ENCODE results near the gene ANKRD52.
A peak's percentile ranks its signal among the peaks of the same experiment; 100 is the strongest.

ANKRD52 gene

DNA sequence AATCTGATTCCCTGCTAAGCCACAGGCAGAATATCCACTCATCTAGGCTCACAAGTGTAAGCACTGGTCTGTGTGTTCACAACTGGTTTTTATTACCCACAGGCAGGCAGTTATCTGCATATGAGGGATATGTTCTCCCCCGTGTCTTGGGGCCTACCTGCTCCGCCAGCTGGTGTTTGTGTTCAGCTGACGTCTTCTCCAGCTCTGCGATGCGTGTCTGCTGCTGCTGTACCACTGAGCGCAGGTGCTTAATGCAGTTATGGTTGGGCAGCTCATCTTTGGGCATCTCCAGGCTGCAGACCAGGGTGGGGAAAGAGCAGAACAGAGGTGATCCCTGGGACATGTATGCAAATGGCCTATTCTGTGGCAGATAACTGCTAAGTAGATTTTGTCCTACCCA lies 50.2 kb downstream of the ANKRD52 start:
- DNase-seq (ENCODE audit: low read depth in 2 of 2) = no peak

DNA sequence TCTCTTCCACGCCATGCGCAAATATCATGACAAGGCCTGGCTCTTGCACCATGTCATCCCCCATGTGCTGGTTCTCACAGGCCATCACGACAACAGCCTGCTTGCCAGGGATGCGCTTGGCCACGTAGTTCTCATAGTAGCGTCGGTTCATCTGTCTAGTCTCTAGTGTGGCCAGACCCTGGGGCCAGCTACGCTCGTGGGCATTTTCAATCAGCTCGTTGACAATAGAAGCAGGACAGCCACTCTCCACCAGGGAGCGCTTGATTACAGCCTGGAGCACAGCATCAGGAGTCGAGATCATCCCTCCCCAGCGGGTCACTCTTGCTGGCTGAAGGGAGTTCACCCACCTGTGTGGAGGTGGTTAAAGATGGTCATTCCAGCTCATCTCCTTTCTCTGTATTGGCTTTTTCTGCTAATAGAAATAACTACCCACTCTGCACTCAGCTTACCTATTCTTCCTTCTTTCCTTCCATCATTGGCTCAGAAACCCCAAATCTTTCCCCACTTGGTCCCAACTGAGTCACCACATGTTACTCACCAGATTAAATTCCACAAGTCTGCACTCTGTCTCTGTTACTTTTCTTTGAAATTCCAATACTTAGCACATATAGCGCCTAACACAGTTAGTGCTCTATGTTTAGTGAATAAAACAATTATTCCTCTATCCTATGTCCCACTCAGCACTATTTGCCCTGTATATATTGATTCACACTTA lies 51.6 kb downstream of the ANKRD52 start:
- peak in 1 of 2 experiments; percentile 12 for DNase-seq (ENCODE audit: low read depth in 2 of 2)

DNA sequence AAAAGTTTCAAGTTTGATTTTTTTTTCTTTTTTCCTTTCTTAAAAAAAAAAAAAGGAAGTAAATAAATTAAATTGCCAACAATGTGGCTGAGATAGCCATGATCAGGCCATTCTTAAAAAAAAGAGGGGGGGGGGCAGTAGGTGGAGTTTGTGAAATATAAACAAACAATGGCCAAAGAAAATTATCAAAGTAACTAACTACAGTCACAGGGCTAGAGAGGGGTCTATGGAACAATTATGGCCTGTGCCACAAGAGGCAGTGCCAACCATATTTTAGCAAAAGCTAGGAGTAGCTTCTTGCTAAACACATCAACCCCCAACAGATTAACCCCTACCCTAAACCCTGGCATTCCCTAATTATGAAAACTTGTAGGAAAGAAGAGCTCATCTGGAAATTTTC lies 52.7 kb downstream of the ANKRD52 start:
- DNase-seq (ENCODE audit: low read depth in 2 of 2) = no peak

DNA sequence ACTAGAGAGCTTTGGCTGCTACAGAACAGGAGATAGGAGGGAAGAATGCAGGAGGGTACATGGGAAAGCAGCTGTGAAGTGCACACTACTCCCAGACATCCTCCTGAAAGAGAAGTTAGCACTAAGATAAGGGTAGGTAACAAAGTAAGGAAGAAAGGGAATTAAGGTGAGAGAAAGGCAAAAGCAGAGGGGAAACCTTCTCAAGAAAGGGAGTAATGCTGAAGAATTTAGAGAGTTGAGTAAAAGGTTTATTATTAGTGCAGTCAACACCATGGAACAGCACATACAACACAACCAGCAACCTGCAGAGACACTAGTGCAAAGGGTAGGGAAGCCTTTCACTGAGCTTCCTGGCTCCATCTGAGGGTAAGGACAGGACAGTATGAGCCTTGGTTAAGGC lies 53.9 kb downstream of the ANKRD52 start:
- DNase-seq (ENCODE audit: low read depth in 2 of 2) = no peak

DNA sequence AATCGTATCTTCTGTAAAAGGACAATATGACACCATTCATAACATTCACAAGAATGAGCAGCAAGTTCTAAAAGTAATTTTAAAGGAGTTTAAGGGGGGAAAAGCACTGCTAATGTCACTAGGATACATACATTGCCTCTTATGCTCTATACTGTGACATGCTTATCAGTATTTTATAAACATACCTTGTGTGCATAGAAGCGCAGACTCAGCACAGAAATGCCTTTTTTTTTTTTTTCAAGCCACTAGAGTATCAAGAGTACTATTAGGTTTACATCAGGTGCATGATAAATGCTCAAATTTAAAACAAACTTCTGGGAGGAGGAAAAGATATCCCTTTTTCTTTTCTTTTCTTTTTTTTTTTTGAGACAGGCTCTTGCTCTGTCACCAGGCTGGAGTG lies 55.3 kb downstream of the ANKRD52 start:
- DNase-seq (ENCODE audit: low read depth in 2 of 2) = no peak

DNA sequence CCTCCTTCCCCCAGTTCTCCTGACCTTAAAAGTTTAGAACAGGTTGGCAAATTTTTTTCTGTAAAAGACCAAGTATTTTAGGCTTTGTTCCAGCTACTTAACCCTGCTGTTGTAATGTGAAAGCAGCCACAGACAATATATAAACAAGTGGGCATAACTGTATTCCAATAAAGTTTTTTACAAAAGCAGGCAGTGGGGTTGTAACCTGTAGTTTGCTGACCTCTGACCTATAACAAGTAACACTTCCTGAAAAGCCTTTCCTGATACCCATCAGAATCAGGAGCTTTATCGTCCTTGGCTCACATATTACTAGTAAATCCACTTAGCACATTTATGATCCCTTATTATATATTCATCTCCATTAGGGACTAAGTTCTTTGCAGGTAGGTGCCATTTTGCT lies 55.8 kb downstream of the ANKRD52 start:
- no peak for DNase-seq (ENCODE audit: low read depth in 2 of 2)

DNA sequence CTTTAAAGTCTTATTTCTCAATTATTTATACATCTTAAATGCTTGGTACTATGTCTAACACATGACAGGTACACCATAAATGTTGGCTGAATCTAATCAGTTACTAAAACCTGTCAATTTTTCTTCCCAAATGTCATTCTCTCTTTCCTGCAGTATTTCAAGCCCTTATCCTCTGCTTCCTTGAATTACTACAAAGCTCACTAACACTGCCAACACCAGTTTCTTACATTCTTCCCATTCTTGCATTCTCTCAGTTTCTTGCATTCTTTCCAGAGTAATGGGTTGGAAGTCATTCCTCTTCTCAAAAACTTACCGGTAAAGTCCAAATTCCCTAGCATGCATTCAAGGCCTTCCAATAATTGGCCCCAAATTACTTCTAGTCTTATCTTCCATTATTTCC lies 59.3 kb downstream of the ANKRD52 start:
- DNase-seq (ENCODE audit: low read depth in 2 of 2) = no peak

DNA sequence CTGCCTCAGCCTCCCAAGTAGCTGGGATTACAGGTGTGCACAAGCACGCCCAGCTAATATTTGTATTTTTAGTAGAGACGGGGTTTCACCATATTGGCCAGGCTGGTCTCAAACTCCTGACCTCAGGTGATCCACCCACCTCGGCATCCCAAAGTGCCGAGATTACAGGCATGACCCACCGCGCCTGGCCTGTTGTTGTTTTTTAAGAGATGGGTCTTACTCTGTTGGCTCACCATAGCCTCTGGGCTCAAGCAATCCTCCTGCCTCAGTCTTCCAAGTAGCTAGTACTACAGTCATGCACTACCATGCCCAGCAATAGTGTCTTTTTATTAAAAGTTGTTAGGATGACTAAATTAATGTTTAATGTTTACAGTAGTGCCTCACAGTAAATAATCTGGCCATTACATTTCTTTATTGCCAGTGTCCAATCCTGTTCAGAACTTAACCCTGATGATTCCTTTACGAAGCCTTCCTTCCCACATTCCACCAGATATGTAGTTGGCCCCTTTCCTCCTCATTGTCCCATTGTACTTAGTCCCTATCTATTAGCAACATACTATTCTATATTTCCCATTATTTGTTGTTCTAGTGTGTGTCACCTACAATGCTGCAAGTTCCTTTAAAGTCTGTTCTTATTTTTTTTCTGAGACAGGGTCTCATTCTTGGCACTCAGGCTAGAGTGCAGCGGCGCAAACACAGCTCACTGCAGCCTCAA lies 60.1 kb downstream of the ANKRD52 start:
- DNase-seq (ENCODE audit: low read depth in 2 of 2) = no peak

DNA sequence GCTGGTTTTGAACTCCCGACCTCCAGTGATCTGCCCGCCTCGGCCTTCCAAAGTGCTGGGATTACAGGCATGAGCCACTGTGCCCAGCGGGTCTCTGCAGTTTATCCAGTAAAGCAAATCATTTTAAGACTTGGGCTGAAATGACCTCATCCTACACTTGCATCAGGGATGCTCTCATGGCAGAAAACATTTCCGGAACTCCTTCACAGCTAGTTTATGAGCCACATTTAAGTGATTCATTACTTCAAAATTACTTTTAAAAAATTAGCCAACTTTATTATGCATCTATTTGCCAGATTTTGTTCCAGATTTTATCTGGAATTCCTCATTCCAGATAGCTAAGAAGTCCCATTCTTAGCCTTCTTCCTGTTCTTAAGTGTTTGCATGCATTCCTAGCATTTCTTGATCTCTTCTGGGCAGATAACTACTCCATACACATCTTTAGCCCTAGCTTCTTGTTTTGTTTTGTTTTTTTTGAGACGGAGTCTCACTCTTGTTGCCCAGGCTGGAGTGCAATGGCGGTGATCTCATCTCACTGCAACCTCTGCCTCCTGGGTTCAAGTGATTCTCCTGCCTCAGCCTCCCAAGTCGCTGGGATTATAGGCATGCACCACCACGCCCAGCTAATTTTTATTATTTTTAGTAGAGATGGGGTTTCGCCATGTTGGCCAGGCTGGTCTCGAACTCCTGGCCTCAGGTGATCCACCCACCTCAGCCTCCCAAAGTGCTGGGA lies 61.2 kb downstream of the ANKRD52 start:
- DNase-seq (ENCODE audit: low read depth in 2 of 2) = peak; percentile 81 to 83

DNA sequence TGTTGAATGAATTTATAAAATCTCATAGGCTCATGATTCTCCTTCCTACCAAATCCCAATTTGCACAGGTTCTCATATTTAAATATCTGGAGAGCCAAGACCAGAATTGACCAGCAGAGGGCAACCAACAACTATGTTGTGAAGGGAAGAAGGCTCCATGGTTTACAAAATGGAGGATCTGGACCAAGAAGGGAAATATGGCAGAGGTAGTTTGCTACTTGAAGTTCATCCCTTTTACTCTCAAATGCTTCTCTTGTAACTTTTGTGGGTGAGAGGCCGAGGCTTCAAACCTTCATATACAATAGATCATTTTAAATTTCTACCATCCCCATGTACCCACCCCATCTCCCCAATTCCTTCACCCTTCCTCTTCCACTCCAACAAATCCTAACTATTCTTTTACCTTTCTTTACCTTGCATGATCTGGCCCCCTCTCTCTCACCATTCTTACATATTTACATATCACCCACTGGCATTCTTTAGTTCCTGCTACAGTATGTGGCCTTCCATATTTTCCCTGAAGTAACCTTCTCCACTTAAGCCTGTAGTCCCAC lies 65.1 kb downstream of the ANKRD52 start:
- DNase-seq (ENCODE audit: low read depth in 2 of 2) = peak; percentile 68 to 70

DNA sequence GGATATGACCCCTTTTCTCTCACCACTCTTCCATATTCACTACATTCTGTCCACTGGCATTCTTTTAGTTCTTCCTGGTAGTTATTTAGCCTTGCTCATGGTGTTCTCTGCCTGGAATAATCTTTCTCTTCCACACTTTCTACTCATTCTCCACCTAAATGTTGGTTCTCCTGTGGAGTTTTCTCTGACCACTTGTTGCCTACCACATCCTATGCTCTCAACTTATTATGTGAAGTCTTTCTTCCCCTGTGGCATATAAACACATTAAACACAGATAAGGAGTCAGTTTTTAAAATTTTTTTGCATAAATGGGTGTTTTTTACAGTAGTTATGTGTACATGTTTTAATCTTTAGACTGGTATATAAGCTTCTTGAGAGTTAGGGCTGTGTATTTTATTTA lies 65.6 kb downstream of the ANKRD52 start:
- DNase-seq (ENCODE audit: low read depth in 2 of 2) = no peak

DNA sequence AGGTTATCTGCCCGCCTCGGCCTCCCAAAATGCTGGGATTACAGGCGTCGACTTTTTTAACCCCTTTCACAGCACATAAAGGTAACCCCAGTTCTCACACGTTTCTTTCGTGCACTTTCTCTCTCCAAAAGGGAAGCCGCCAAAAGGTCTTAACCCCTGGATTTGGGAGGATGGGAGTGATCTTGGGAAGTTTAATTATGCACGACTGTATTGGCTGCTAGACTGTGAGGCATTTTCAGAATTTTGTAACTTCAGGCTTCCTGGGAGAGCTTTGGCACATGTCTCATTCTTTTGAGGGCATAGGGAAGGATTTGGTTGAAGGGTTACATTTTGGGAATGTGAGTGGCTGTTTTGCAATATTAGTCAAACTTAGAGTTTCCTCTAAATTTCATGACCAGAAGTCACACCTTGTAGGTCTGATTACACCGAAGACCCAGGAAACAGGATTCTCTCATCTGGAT lies 67.5 kb downstream of the ANKRD52 start:
- no peak for DNase-seq (ENCODE audit: low read depth in 2 of 2)

DNA sequence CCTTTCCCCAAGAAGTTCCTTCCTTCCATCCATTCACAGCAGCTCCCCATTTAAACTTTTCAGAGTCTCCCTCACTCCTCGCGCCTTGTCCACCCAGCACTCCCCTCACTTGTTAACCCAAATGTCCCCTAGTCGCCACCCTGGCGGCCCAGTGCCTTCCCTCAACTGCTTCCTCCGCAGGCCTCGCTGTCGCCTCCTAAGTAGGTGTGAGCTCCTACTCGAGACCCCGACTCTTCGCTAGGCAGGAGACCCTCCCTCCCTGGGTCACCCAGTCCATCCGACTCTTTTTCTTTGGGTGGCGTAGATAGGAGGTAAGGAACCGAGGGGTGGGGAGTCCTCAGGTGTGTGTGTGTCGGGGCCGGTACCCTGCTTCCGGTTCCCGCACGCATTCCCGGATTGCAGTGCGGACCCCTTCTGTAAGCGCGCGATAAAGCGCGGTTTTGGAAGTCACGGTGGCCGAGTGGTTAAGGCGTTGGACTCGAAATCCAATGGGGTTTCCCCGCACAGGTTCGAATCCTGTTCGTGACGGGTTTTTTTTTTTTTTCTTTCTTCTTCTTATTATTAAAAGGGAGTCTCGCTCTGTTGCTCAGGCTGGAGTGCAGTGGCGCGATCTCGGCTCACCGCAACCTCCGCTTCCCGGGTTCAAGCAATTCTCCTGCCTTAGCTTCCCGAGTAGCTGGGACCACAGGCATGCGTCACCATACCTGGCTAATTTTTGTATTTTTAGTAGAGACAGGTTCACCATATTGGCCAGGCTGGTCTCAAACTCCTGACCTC lies 68.1 kb downstream of the ANKRD52 start:
- DNase-seq (ENCODE audit: low read depth in 2 of 2) = peak; percentile 73 to 76

DNA sequence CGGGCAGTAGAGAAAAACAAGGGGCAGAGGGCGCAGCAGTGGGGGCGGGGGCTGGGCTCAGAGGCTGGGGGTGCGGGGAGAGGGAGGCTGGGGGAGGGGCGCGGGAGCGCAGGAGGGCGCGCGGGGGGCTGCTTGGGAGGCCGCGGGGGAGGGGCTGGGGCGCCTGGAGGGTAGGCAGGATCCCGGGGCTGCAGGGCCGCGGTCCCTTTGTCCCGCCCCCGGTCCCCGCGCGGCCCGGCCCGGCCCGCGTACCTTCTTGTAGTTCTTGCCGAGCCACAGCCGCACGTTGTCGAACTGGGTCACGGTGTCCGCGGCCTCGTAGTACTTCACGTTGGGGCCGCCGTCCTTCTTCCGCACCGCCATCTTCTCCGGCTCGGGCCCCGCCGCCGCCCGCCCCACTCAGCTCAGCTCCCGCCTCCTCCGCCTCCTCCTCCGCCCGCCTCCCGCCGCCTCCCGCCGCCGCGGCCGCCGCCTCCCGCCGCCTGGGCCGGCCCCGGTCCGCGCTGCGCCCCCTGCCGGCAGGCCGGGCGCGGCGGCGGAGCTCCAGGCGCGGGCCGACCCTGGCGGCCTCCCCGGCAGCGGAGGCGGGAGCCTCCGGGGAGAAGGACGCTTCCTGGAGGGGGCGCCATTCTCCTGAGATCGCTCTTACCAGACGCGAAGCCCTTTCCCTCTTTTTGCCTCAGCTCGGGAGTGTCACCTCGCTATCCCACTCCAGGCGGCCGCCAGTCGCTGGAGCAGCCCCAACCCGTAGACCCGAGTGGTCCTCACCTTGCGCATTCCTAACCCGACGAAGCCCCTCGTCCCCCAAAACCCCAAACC lies 68.9 kb downstream of the ANKRD52 start, which contains the start of gene SMARCC2:
Gene SMARCC2, minus strand, starts transcription at position 385 of the 819 bp plus-strand sequence. Its CDS starts 22 bp downstream, at position 363.
- DNase-seq (ENCODE audit: low read depth in 2 of 2) = peak; percentile 64 to 67

DNA sequence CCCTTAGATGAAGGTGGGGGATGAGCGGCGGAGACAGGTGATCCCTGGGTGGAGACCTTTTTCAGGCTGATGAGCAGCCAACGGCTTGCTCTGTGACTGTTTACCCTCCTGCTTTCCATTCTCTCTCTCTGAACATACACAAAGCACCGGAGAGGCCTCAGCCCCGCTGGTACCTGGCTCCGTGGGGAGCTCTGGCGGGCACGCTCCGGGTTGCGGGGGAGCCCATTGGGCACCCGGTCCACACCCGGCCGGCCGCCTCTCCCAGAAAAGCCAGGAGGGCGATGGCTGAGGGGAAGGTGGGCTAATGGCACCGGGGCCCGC lies 69.4 kb downstream of the ANKRD52 start:
- no peak for DNase-seq (ENCODE audit: low read depth in 2 of 2)

DNA sequence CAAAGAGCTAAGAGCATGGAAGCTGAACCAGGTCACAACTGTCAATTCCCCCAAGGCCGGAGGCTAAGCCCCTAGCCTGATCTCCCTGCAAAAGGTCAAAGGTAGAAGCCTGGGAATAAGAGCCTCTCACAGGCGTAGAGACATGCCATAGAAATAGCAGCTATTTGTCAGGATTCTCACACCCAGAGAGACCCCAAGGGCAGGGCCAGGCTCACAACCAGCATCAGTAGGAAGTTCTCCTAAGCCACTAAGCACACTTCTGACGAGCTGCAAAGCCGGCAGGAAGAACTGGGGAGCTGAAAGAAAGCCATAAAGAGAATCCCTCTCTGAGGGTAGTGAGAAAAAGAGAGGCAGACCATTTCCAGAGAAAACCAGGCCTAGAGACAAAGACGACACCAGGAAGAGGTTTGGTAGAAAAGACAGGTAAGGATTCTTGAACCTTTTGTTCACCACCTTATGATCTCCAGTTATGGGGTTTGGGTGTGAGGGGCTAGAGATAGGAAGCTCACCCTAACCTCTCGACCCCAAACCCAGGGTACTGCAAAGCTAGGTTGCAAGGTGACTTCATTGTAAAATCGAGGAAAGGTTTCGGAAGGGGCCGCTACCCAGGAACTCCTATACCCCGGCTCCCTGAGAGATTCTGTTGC lies 69.9 kb downstream of the ANKRD52 start:
- DNase-seq (ENCODE audit: low read depth in 2 of 2) = no peak

All from fibroblast of skin of left quadriceps (primary cell).